DMS153 treated with DMSO at 0.1 percent for 48 hours (cell line): Measurements from ENCODE around the gene HECW1.

Source experiments
- DNase-seq: peaks from one replicate; lab custom pipeline; 2025; ENCODE audit not compliant: unreplicated experiment; lab: John Stamatoyannopoulos, UW

HECW1 gene

GRCh38 chr7:43528576-43529354 is 416.3 kb downstream of the HECW1 start:
- DNase-seq: no peak

GRCh38 chr7:43530553-43531410 is 418.3 kb downstream of the HECW1 start:
- no peak for DNase-seq

- DNase-seq: no peak
Observed at GRCh38 chr7:43531700-43532099, 419.3 kb downstream of the HECW1 start.

- DNase-seq: no peak
Observed at GRCh38 chr7:43533801-43534479, 421.5 kb downstream of the HECW1 start.

- no peak for DNase-seq
Observed at GRCh38 chr7:43535031-43535451, 422.6 kb downstream of the HECW1 start.

GRCh38 chr7:43535810-43536585 is 423.6 kb downstream of the HECW1 start:
- DNase-seq: no peak

GRCh38 chr7:43536773-43537172 is 424.3 kb downstream of the HECW1 start:
- DNase-seq: no peak

- no peak for DNase-seq
Observed at GRCh38 chr7:43537765-43538403, 425.4 kb downstream of the HECW1 start.

GRCh38 chr7:43538404-43538771 is 425.9 kb downstream of the HECW1 start:
- no peak for DNase-seq

- no peak for DNase-seq
Observed at GRCh38 chr7:43540471-43540870, 428.0 kb downstream of the HECW1 start.

GRCh38 chr7:43542716-43543115 is 430.3 kb downstream of the HECW1 start:
- no peak for DNase-seq

GRCh38 chr7:43546231-43546630 is 433.8 kb downstream of the HECW1 start:
- no peak for DNase-seq

GRCh38 chr7:43550427-43550826 is 438.0 kb downstream of the HECW1 start:
- no peak for DNase-seq

GRCh38 chr7:43552122-43552521 is 439.7 kb downstream of the HECW1 start:
- DNase-seq: no peak

GRCh38 chr7:43553999-43554398 is 441.6 kb downstream of the HECW1 start:
- no peak for DNase-seq

GRCh38 chr7:43554423-43554822 is 442.0 kb downstream of the HECW1 start:
- DNase-seq: no peak

- no peak for DNase-seq
Observed at GRCh38 chr7:43557831-43558495, 445.5 kb downstream of the HECW1 start.

GRCh38 chr7:43559171-43559945 is 446.9 kb downstream of the HECW1 start:
- no peak for DNase-seq

- no peak for DNase-seq
Observed at GRCh38 chr7:43559946-43560335, 447.5 kb downstream of the HECW1 start.
